GDM1 (cell line): Measurements from ENCODE around the gene SNAPC4.
"Not testable (repeated sequence)": the region's sequence is repeated elsewhere in the genome, so short reads cannot be mapped to it uniquely, and the experiment has no call there.

ENCODE experiments used
- DNase-seq: peaks from one replicate; lab custom pipeline; 2025; lab: John Stamatoyannopoulos, UW

SNAPC4 gene

GRCh38 chr9:136432591-136432990, 32.6 kb upstream of the SNAPC4 start:
- no peak for DNase-seq

- no peak for DNase-seq
These were observed 31.9 kb upstream of the SNAPC4 start for GRCh38 chr9:136431782-136432350.

GRCh38 chr9:136430588-136431234, 30.7 kb upstream of the SNAPC4 start:
- no peak for DNase-seq

- no peak for DNase-seq
These were observed 29.9 kb upstream of the SNAPC4 start for GRCh38 chr9:136429683-136430491.

GRCh38 chr9:136429075-136429628, 29.2 kb upstream of the SNAPC4 start:
- no peak for DNase-seq

- no peak for DNase-seq
These were observed 26.8 kb upstream of the SNAPC4 start for GRCh38 chr9:136426787-136427186.

GRCh38 chr9:136425367-136425766, 25.4 kb upstream of the SNAPC4 start:
- DNase-seq = not testable (repeated sequence)

GRCh38 chr9:136424750-136425362, 24.9 kb upstream of the SNAPC4 start:
- no peak for DNase-seq

- DNase-seq = no peak
These were observed 23.6 kb upstream of the SNAPC4 start for GRCh38 chr9:136423432-136424146.

- DNase-seq = no peak
These were observed 22.9 kb upstream of the SNAPC4 start for GRCh38 chr9:136422876-136423275.

GRCh38 chr9:136421791-136422190, 21.8 kb upstream of the SNAPC4 start:
- no peak for DNase-seq

- no peak for DNase-seq
These were observed 19.1 kb upstream of the SNAPC4 start for GRCh38 chr9:136419092-136419420.

GRCh38 chr9:136418182-136419091, 18.5 kb upstream of the SNAPC4 start:
- no peak for DNase-seq

GRCh38 chr9:136416914-136417313, 16.9 kb upstream of the SNAPC4 start:
- no peak for DNase-seq

- DNase-seq = no peak
These were observed 16.5 kb upstream of the SNAPC4 start for GRCh38 chr9:136416427-136416826.

- no peak for DNase-seq
These were observed 13.0 kb upstream of the SNAPC4 start for GRCh38 chr9:136412962-136413361.

- no peak for DNase-seq
These were observed 11.4 kb upstream of the SNAPC4 start for GRCh38 chr9:136411378-136411777.

GRCh38 chr9:136410500-136411287, 10.7 kb upstream of the SNAPC4 start, which contains the start of the genes ENTR1 and PMPCA:
ENTR1 (minus strand) TSS chr9:136410614; CDS start chr9:136410397, 217 bp downstream.
PMPCA (plus strand) TSS chr9:136410658; CDS start chr9:136410669, 11 bp downstream.
- peak; percentile 81 for DNase-seq

- DNase-seq = no peak
These were observed 9.8 kb upstream of the SNAPC4 start for GRCh38 chr9:136409557-136410455.
